HG03103 (cell line): ENCODE results near the gene CUZD1.
A peak's percentile ranks its signal among the peaks of the same experiment; 100 is the strongest.
"Not testable (repeated sequence)": the region's sequence is repeated elsewhere in the genome, so short reads cannot be mapped to it uniquely, and the experiment has no call there.

Experiments used
- ATAC-seq: cut with Tn5 transposase; IDR thresholded peaks from one replicate; pipeline ENCODE4 v1.9.1; 2021; ENCODE audit warnings: low read depth; ENCODE audit not compliant: unreplicated experiment

Gene CUZD1

DNA sequence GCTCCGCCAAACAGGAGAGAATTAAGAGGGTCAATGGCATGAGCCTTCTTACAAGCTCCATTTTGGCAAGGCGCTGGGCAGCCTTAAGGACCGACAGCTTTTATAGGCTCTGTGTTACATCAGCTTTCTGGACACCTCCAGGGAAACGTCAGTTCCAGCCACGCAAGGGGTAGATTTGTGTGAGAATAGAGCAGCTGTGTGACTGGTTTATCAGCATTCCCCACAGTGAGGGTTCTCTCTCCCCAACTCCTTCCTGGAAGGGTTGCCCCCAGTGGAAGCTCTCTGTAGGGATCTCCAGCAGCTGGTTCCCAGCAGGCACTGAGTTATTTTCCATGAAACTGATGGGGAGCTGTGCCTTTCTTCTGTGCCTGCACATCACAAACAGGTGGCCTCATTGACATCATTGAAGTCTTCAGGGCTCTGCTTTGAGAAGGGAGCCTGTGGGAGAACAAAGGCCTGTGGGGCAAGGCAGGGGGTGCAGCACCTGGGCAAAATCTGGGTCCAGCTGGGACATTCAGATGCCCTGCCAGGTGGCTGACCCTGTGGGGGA, at the start of gene CUZD1:
Gene CUZD1, minus strand, starts transcription at position 75 of the 550 bp plus-strand sequence. Its CDS starts 14 bp downstream, at position 61.
- ATAC-seq, result no peak

- ATAC-seq, result no peak
Measured at GRCh38 chr10:122894261-122894944, 48.7 kb upstream of the CUZD1 start.

GRCh38 chr10:122884166-122884565, 38.5 kb upstream of the CUZD1 start:
- no peak for ATAC-seq

DNA sequence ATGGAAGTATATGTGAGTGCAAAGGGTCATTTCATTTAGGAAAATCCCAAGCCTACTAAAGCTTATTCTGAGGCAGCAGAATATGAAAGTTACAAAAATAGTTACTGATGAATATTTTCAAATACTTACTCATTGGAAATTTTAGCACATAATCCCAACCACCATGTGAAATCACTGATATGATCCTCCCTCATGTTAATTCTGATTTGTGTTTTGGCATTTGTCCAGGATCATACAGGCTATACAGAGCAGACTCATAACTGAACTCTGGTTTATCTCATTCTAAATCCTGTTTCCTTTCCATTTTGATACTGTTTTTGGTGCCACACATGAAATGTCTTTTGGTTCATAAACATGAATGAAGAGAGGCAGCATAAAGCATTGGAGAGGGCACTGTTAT, 37.1 kb upstream of the CUZD1 start:
- no peak for ATAC-seq

GRCh38 chr10:122879339-122880273, 33.9 kb upstream of the CUZD1 start, which contains the start of gene FAM24B:
FAM24B (minus strand) TSS chr10:122879581; CDS start chr10:122850515, 29,066 bp downstream.
- ATAC-seq, result peak; percentile 72

GRCh38 chr10:122878799-122879338, 33.2 kb upstream of the CUZD1 start:
- no peak for ATAC-seq

DNA sequence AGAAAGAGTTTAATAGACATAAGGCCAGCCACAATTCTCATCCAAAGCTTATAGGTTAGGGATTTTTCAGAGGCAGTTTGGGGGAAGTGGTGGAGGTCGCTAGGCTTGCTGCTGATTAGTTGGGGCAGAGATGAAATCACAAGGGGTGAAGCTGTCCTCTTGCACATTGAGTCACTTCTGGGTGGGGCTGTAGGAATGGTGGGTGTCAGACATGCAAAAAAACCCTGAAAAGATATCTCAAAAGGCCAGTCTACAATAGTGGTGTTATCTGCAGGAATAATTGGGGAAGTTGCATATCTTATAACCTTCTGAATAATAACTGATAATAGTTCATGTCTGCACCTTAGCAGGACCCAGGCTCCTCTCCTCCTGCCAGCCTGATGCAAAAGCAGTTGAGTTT, 31.6 kb upstream of the CUZD1 start:
- no peak for ATAC-seq

GRCh38 chr10:122876467-122876855, 30.8 kb upstream of the CUZD1 start:
- ATAC-seq, result no peak

DNA sequence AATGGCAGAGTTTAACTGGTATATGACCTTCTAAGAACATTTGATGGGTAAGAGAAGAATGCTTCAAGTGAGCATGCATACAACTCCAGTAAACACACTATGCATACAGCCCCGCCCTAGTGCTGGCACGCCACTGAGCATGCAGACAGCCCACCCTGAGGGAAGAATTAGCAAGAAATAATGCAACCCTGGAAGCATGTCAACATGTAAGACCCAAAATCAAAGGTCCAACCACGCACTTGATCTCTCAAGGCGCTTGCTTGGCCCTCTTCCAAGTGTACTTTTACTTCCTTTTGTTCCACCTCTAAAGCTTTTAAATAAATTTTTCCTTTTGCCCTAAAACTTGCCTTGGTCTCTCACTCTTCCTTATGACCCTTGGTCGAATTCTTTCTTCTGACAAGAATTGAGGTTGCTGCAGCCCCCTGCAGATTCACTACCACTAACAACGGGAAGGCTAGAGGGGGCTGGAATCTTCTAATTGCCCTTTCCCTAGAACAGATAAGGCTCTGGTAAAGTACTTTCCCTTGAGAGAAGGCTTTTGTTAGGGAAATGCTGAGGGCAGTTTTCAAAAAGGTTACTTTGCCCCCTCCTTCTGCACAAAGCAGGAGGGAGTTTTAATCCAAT, 30.3 kb upstream of the CUZD1 start:
- ATAC-seq, result no peak

- ATAC-seq, result not testable (repeated sequence)
Measured at GRCh38 chr10:122871947-122872346, 26.3 kb upstream of the CUZD1 start.

- not testable (repeated sequence) for ATAC-seq
Measured at GRCh38 chr10:122868768-122869167, 23.1 kb upstream of the CUZD1 start.

- ATAC-seq, result not testable (repeated sequence)
Measured at GRCh38 chr10:122866757-122867482, 21.3 kb upstream of the CUZD1 start.

- no peak for ATAC-seq
Measured at GRCh38 chr10:122864901-122865300, 19.2 kb upstream of the CUZD1 start.

GRCh38 chr10:122864194-122864592, 18.5 kb upstream of the CUZD1 start:
- ATAC-seq, result no peak

GRCh38 chr10:122863216-122864193, 17.8 kb upstream of the CUZD1 start:
- ATAC-seq, result no peak

- no peak for ATAC-seq
Measured at GRCh38 chr10:122861711-122862161, 16.1 kb upstream of the CUZD1 start.

DNA sequence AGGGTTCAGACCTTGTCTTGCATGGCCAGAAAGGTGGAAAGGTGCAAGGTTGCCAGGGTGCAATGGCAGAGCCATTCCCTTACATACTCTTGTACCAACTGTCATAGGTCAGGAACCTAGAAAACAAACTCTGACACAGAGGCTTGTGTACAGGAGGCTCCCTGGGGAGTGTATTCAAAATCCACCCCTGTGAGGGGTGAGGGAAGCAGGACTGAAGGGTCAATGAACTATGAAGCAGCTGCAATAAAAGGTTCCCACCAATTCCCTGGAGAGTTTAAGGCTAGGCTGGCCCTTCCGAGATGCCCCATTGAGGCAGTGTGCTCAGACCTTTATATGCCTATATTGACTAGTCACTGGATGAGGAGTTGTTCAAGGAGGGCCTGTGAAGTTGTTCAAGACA, 13.9 kb upstream of the CUZD1 start:
- ATAC-seq, result no peak

DNA sequence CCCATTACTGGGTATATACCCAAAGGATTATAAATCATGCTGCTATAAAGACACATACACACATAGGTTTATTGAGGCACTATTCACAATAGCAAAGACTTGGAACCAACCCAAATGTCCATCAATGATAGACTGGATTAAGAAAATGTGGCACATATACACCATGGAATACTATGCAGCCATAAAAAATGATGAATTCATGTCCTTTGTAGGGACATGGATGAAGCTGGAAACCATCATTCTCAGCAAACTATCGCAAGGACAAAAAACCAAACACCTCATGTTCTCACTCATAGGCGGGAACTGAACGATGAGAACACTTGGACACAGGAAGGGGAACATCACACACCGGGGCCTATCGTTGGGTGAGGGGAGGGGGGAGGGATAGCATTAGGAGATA, 12.4 kb upstream of the CUZD1 start:
- not testable (repeated sequence) for ATAC-seq

DNA sequence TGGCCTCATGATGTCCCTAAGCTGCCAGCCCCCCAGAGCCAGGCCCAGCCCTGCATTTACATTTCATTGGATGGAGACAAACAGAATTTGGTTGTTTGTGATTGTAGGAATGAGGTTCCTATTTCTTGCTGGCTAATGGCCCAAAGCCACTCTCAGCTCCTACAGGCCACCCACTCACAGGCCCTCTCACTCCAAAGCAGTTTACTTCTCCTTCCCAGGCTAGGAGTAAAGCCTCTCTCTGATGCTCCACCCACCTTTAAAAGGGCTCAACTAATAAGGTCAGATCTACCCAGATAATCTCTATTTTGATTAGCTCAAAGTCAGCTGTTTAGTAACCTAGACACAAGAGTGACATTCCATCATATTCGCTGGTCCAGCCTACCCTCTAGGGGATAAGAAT, 11.2 kb upstream of the CUZD1 start:
- no peak for ATAC-seq
